Transverse colon (tissue), 4 donors: ENCODE measurements around the gene FOXP4. TPM values are rescaled to one million over a fixed set of nuclear protein-coding genes. Genes with fewer than 3 reads are reported as not detected.

Experiments
- DNase-seq: peaks from one replicate; pipeline ENCODE4 v3.0.0-alpha.2; 2019
- H3K27ac ChIP-seq, 4 donors: fragments of 200-600 bp; sonication (generic); 2 replicates each; pipeline ENCODE4 v1.5.1; 2016 to 2018; ENCODE audit warnings: inconsistent platforms in 4 of 4
- H3K27me3 ChIP-seq: fragments of 200-600 bp; sonication (generic); 2 replicates; pipeline ENCODE4 v1.5.1; 2017; ENCODE audit warnings: inconsistent platforms
- H3K36me3 ChIP-seq, 4 donors: fragments of 200-600 bp; sonication (generic); 2 replicates each; pipeline ENCODE4 v1.5.1; 2017 to 2019; ENCODE audit warnings: inconsistent platforms in 4 of 4
- H3K4me1 ChIP-seq, 4 donors: fragments of 200-600 bp; sonication (generic); 2 replicates each; pipeline ENCODE4 v1.5.1; 2017 to 2020; ENCODE audit warnings: inconsistent platforms in 4 of 4
- H3K4me3 ChIP-seq, 4 donors: fragments of 200-600 bp; sonication (generic); 1 replicate in 1 of 4; 2 replicates in 3 of 4; pipeline versions ENCODE4 v1.5.1 to v1.6.1; 2017 to 2019; ENCODE audit warnings: inconsistent platforms in 4 of 4
- H3K9me3 ChIP-seq, 2 donors: fragments of 200-600 bp; sonication (generic); 2 replicates each; pipeline ENCODE4 v1.5.1; 2017 to 2019; ENCODE audit warnings: inconsistent platforms in 2 of 2
- CTCF ChIP-seq, 5 experiments: fragments of 200-600 bp in 3 of 5; fragments of 450-650 bp in 2 of 5; sonication (generic) in 3 of 5; IDR thresholded peaks; 1 replicate in 2 of 5; 2 replicates in 3 of 5; pipeline ENCODE4 v1.5.1; 2016 to 2017; ENCODE audit warnings: antibody characterized with exemption in 5 of 5, inconsistent platforms in 3 of 5, mild to moderate bottlenecking in 2 of 5, moderate library complexity in 1 of 5
- EP300 ChIP-seq: sonication (generic); formaldehyde crosslinking; IDR thresholded peaks from one replicate; pipeline ENCODE4 v1.6.1; 2017; ENCODE audit warnings: antibody characterized with exemption, low read depth
- POLR2A ChIP-seq: fragments of 450-650 bp; IDR thresholded peaks from one replicate; pipeline ENCODE4 v1.6.1; 2016; ENCODE audit warnings: antibody characterized with exemption, mild to moderate bottlenecking, moderate library complexity
- POLR2AphosphoS5 ChIP-seq, 3 donors: sonication (generic); formaldehyde crosslinking; IDR thresholded peaks; one replicate each; pipeline ENCODE4 v1.6.1; 2016; ENCODE audit warnings: antibody characterized with exemption in 3 of 3
- WGBS, 2 donors: methylation state at CpG; one replicate each; pipeline ENCODE4 v1.1.5; 2018; ENCODE audit warnings: low coverage in 1 of 2; 5-methylcytosine and 5-hydroxymethylcytosine counted together
- in situ Hi-C, 4 donors: fragments of 200-750 bp; cut with MboI; loops; one replicate each; pipeline versions ENCODE4 v1.15.0 to v1.15.1; 2017; ENCODE audit warnings: low sequenced_read_pairs in 3 of 4, low pct_ligation_motif_present in 1 of 4, low pct_unique_long_range_greater_than_20kb in 1 of 4
- intact Hi-C: fragments of 100-400 bp; cut with DNase I; formaldehyde crosslinking; loops from one replicate; pipeline ENCODE4 v1.15.1; 2023; ENCODE audit warnings: low total_unique reads
- total RNA-seq, 4 donors: library from RNA; depleted of rRNA; stranded (reverse); fragments of >200 nt; gene quantifications; one replicate each; pipeline ENCODE4 v1.1.0, GENCODE V29; 2016

Gene FOXP4
- total RNA-seq, 4 donors from 2014 or later, result 13.8 to 45.6 (median 17.2) TPM

DNA sequence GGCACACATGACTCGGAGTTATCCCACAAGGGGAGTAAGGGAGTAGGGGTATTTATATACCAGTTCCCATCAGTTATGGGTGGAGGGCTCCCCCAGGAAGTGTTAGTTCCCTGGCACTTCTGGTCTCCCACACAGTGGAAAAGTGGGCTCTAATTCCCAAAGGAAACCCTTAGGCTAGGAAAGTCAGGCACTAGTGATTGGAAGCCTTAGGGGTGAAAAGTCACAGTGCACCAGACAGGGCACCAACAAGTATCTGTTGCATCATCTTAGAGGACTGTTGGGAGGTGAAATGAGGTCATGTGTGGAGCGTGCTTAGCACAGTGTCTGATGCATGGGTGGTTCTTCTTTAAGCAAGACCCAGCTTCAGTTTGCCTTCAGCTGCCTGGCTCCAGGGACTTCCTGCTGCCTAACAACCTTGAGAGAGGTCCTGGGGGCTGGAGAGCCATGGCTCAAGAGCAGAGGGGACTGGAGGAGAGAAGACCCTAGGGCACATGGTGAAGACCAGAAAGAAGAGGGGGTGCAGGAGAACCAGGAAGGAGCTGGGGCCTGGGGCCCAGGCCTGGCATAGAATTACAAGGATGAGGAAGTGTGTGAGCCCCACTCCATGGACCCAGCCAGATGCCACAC, 7.5 kb upstream of the FOXP4 start:
- H3K27me3 ChIP-seq, result no peaks in the 10 kb centered on the region
- H3K4me1 ChIP-seq, result peaks cover 0 to 17% (median 5%) of the 10 kb centered on the region in 4 donors
- in situ Hi-C loops (no loop called here), intact Hi-C loops (no loop called here)
- H3K4me3 ChIP-seq, result no peak overlapping the region
- 74 to 100% methylated on average over 1 to 2 of the region's 2 CpGs for WGBS, 2 donors
- no peak for DNase-seq
- H3K36me3 ChIP-seq, result no peaks in the 10 kb centered on the region
- TF ChIP-seq POLR2A, result no peak
- no peak for TF ChIP-seq EP300
- no peak for TF ChIP-seq CTCF (IDR thresholded peaks at IDR 0.05)
- TF ChIP-seq POLR2AphosphoS5 (IDR thresholded peaks at IDR 0.05), result no peak
- no peak overlapping the region for H3K27ac ChIP-seq
- H3K9me3 ChIP-seq, result no peaks in the 10 kb centered on the region

- no peak for TF ChIP-seq EP300
- TF ChIP-seq CTCF (IDR thresholded peaks at IDR 0.05), result no peak
- no peak for TF ChIP-seq POLR2AphosphoS5 (IDR thresholded peaks at IDR 0.05)
- no peaks in the 10 kb centered on the region for H3K9me3 ChIP-seq
- intact Hi-C loops, result no loop called here
- peaks cover 0 to 17% (median 5%) of the 10 kb centered on the region in 4 donors for H3K4me1 ChIP-seq
- H3K27me3 ChIP-seq, result no peaks in the 10 kb centered on the region
- H3K36me3 ChIP-seq, result no peaks in the 10 kb centered on the region
- in situ Hi-C loops, result no loop called here
- H3K4me3 ChIP-seq, result no peak overlapping the region
- no peak for DNase-seq
- no peak overlapping the region for H3K27ac ChIP-seq
These were observed 7.0 kb upstream of the FOXP4 start for GRCh38 chr6:41539204-41539603.

- Histone ChIP-seq H3K36me3 (no peaks in the 10 kb centered on the region), H3K4me3 (no peak overlapping the region), H3K27me3 (no peaks in the 10 kb centered on the region), H3K9me3 (no peaks in the 10 kb centered on the region), H3K27ac (no peak overlapping the region), H3K4me1 (peaks cover 0 to 28% (median 11%) of the 10 kb centered on the region in 4 donors)
- intact Hi-C loops, result no loop called here
- in situ Hi-C loops, result no loop called here
- no peak for TF ChIP-seq CTCF (IDR thresholded peaks at IDR 0.05)
- no peak for TF ChIP-seq EP300
- TF ChIP-seq POLR2A, result no peak
- TF ChIP-seq POLR2AphosphoS5 (IDR thresholded peaks at IDR 0.05), result no peak
- 80 to 84% methylated on average over 2 of the region's 2 CpGs for WGBS, 2 donors
- no peak for DNase-seq
These were observed 4.8 kb upstream of the FOXP4 start for GRCh38 chr6:41541364-41541763.

DNA sequence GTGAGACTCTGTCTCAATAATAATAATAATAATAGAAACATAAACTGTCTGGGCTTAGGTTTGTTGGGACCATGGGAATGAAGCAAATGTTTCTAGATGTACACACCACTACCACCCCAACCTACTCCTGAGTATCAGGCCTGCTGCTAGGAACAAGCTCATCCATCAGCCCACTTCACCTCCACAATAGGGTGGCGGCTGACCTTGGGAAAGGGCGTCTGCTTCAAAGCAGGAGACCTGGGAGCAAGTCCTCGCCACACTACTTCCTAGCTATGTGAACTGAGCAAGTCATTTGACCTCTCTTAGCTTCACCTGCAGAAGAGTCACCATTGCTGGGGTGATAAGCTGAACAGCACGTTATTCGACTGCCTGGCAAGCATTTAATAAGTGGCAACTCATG, 3.1 kb upstream of the FOXP4 start:
- H3K27ac ChIP-seq, result no peak overlapping the region
- no peaks in the 10 kb centered on the region for H3K36me3 ChIP-seq
- H3K27me3 ChIP-seq, result peaks cover 4% of the 10 kb centered on the region
- DNase-seq, result no peak
- TF ChIP-seq POLR2A (no peak), POLR2AphosphoS5 (IDR thresholded peaks at IDR 0.05) (no peak), CTCF (IDR thresholded peaks at IDR 0.05) (no peak), EP300 (no peak)
- WGBS, 2 donors, result 92 to 100% methylated on average over 1 to 5 of the region's 5 CpGs
- no peaks in the 10 kb centered on the region for H3K9me3 ChIP-seq
- H3K4me1 ChIP-seq, result peaks cover 5 to 19% (median 13%) of the 10 kb centered on the region in 4 donors
- H3K4me3 ChIP-seq, result no peak overlapping the region
- intact Hi-C loops (no loop called here), in situ Hi-C loops (no loop called here)
